HG03460 (cell line): ENCODE data around the gene SEC11A.
"Not testable (repeated sequence)": the region's sequence is repeated elsewhere in the genome, so short reads cannot be mapped to it uniquely, and the experiment has no call there.

Source experiments
- ATAC-seq: cut with Tn5 transposase; IDR thresholded peaks from one replicate; pipeline ENCODE4 v1.9.1; 2021; ENCODE audit not compliant: unreplicated experiment

Gene SEC11A

GRCh38 chr15:84716036-84716732, at the start of gene SEC11A:
Gene SEC11A (minus strand): TSS chr15:84716139. CDS start chr15:84716075, 64 bp downstream.
- ATAC-seq: peak; percentile 93

- no peak for ATAC-seq
Observed at GRCh38 chr15:84765675-84766074, 49.7 kb upstream of the SEC11A start.

GRCh38 chr15:84764989-84765388, 49.0 kb upstream of the SEC11A start:
- no peak for ATAC-seq

- ATAC-seq: no peak
Observed at GRCh38 chr15:84764585-84764984, 48.6 kb upstream of the SEC11A start.

- no peak for ATAC-seq
Observed at GRCh38 chr15:84762840-84763572, 47.1 kb upstream of the SEC11A start.

GRCh38 chr15:84761607-84762131, 45.7 kb upstream of the SEC11A start:
- ATAC-seq: peak; percentile 54

- no peak for ATAC-seq
Observed at GRCh38 chr15:84760219-84760618, 44.3 kb upstream of the SEC11A start.

GRCh38 chr15:84759018-84759417, 43.1 kb upstream of the SEC11A start:
- no peak for ATAC-seq

- no peak for ATAC-seq
Observed at GRCh38 chr15:84755736-84756527, 40.0 kb upstream of the SEC11A start.

- ATAC-seq: not testable (repeated sequence)
Observed at GRCh38 chr15:84754889-84755288, 39.0 kb upstream of the SEC11A start.

GRCh38 chr15:84752700-84753099, 36.8 kb upstream of the SEC11A start:
- ATAC-seq: no peak

GRCh38 chr15:84752195-84752594, 36.3 kb upstream of the SEC11A start:
- ATAC-seq: no peak

- ATAC-seq: not testable (repeated sequence)
Observed at GRCh38 chr15:84751721-84752120, 35.8 kb upstream of the SEC11A start.

GRCh38 chr15:84750583-84751092, 34.7 kb upstream of the SEC11A start:
- ATAC-seq: peak; percentile 35

GRCh38 chr15:84749111-84749991, 33.4 kb upstream of the SEC11A start:
- ATAC-seq: peak; percentile 6

- ATAC-seq: peak; percentile 52
Observed at GRCh38 chr15:84748274-84749110, 32.6 kb upstream of the SEC11A start, which contains the start of gene ZNF592. Gene ZNF592 (plus strand): TSS chr15:84748592. CDS start chr15:84782676, 34,084 bp downstream.

GRCh38 chr15:84747416-84748273, 31.7 kb upstream of the SEC11A start:
- peak; percentile 41 for ATAC-seq

- ATAC-seq: no peak
Observed at GRCh38 chr15:84741121-84741520, 25.2 kb upstream of the SEC11A start.
